ENCODE measurements around the gene KIF26B.

The KIF26B gene

DNA sequence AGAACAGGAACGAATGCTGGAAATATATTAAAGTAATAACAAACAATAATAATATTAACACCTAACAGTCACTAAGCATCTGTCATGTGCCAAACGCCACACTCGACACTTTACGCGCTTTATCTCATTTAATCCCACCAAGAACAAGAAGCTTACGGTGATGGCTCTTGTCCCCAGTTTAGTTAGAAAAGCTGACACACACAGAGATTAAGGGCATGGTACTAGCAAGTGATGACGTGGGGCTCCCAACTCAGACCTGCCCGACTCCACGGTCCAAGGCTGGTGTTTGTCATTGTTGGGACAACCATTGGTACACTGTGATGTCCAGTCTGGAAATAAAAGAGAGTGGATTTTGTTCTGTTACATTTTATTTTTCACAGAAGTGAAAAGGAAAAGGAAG is 41.1 kb upstream of the KIF26B start:
- no peak overlapping the region for H2AFZ ChIP-seq (ENCODE audit: low read depth, low read length)
- no peak overlapping the region for H3K4me3 ChIP-seq (ENCODE audit: low read depth in 1 of 2, low read length in 2 of 2)
- H3K4me1 ChIP-seq (ENCODE audit: insufficient read depth, low read length): no peaks in the 10 kb centered on the region
- no peaks in the 10 kb centered on the region for H3K79me2 ChIP-seq (ENCODE audit: insufficient read depth, low read length)
- DNase-seq (no peak), ATAC-seq (ENCODE audit: insufficient read depth, low read depth) (no peak)
- H3K27ac ChIP-seq (ENCODE audit: low read length): no peak overlapping the region
- H3K9me3 ChIP-seq (ENCODE audit: insufficient read depth, low read length, severe bottlenecking): no peaks in the 10 kb centered on the region
- H3K9ac ChIP-seq (ENCODE audit: low read depth, low read length): no peak overlapping the region
- no peak for TF ChIP-seq CTCF (IDR thresholded peaks at IDR 0.05; ENCODE audit: borderline replicate concordance, extremely low read depth, low read length, poor library complexity, severe bottlenecking)
- TF ChIP-seq EZH2 (IDR thresholded peaks at IDR 0.05; ENCODE audit: borderline replicate concordance, low read depth, low read length, severe bottlenecking): no peak
- H3K4me2 ChIP-seq (ENCODE audit: insufficient read depth, low read length): no peak overlapping the region
- no peaks in the 10 kb centered on the region for H3K27me3 ChIP-seq (ENCODE audit: insufficient read depth, low read length, poor library complexity)
- H3K36me3 ChIP-seq (ENCODE audit: insufficient read depth, low read length): no peaks in the 10 kb centered on the region
- no peaks in the 10 kb centered on the region for H4K20me1 ChIP-seq (ENCODE audit: insufficient read depth, low read length)

- H3K27ac ChIP-seq (ENCODE audit: low read length): no peak overlapping the region
- no peaks in the 10 kb centered on the region for H4K20me1 ChIP-seq (ENCODE audit: insufficient read depth, low read length)
- ATAC-seq (ENCODE audit: insufficient read depth, low read depth) (no peak), DNase-seq (no peak)
- H3K36me3 ChIP-seq (ENCODE audit: insufficient read depth, low read length): no peaks in the 10 kb centered on the region
- H3K9me3 ChIP-seq (ENCODE audit: insufficient read depth, low read length, severe bottlenecking): no peaks in the 10 kb centered on the region
- H3K4me2 ChIP-seq (ENCODE audit: insufficient read depth, low read length): no peak overlapping the region
- H3K27me3 ChIP-seq (ENCODE audit: insufficient read depth, low read length, poor library complexity): no peaks in the 10 kb centered on the region
- H3K9ac ChIP-seq (ENCODE audit: low read depth, low read length): no peak overlapping the region
- no peak overlapping the region for H2AFZ ChIP-seq (ENCODE audit: low read depth, low read length)
- H3K4me1 ChIP-seq (ENCODE audit: insufficient read depth, low read length): no peaks in the 10 kb centered on the region
- no peak overlapping the region for H3K4me3 ChIP-seq (ENCODE audit: low read depth in 1 of 2, low read length in 2 of 2)
- no peak for TF ChIP-seq EZH2 (IDR thresholded peaks at IDR 0.05; ENCODE audit: borderline replicate concordance, low read depth, low read length, severe bottlenecking)
- no peak for TF ChIP-seq CTCF (IDR thresholded peaks at IDR 0.05; ENCODE audit: borderline replicate concordance, extremely low read depth, low read length, poor library complexity, severe bottlenecking)
- no peaks in the 10 kb centered on the region for H3K79me2 ChIP-seq (ENCODE audit: insufficient read depth, low read length)
Observed at GRCh38 chr1:245116131-245116530, 38.7 kb upstream of the KIF26B start.

DNA sequence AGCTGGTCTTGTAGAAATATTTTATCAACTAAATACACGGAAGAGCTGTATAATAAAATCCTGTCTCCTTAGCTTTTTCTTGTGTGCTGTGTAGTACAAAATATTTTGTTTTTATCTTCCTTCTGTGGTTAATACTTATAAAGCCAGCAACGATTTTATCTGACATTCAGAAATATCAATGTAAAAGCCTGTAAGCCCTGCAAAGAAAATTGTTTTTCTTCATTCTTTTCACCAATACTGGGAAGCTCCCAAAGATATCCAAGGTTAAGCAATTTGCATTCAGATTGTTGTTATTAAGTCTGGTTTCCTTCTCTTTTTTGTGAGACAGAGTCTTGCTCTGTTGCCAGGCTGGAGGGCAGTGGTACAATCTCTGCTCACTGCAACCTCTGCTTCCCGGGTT is 38.0 kb upstream of the KIF26B start:
- no peaks in the 10 kb centered on the region for H3K9me3 ChIP-seq (ENCODE audit: insufficient read depth, low read length, severe bottlenecking)
- DNase-seq (no peak), ATAC-seq (ENCODE audit: insufficient read depth, low read depth) (no peak)
- H3K27ac ChIP-seq (ENCODE audit: low read length): no peak overlapping the region
- H3K4me1 ChIP-seq (ENCODE audit: insufficient read depth, low read length): no peaks in the 10 kb centered on the region
- H3K4me3 ChIP-seq (ENCODE audit: low read depth in 1 of 2, low read length in 2 of 2): no peak overlapping the region
- no peak overlapping the region for H3K4me2 ChIP-seq (ENCODE audit: insufficient read depth, low read length)
- no peaks in the 10 kb centered on the region for H3K27me3 ChIP-seq (ENCODE audit: insufficient read depth, low read length, poor library complexity)
- no peak overlapping the region for H2AFZ ChIP-seq (ENCODE audit: low read depth, low read length)
- TF ChIP-seq CTCF (IDR thresholded peaks at IDR 0.05; ENCODE audit: borderline replicate concordance, extremely low read depth, low read length, poor library complexity, severe bottlenecking) (no peak), EZH2 (IDR thresholded peaks at IDR 0.05; ENCODE audit: borderline replicate concordance, low read depth, low read length, severe bottlenecking) (no peak)
- H3K36me3 ChIP-seq (ENCODE audit: insufficient read depth, low read length): no peaks in the 10 kb centered on the region
- H3K79me2 ChIP-seq (ENCODE audit: insufficient read depth, low read length): no peaks in the 10 kb centered on the region
- H3K9ac ChIP-seq (ENCODE audit: low read depth, low read length): no peak overlapping the region
- H4K20me1 ChIP-seq (ENCODE audit: insufficient read depth, low read length): no peaks in the 10 kb centered on the region

- no peak for ATAC-seq (ENCODE audit: insufficient read depth, low read depth)
- no peak overlapping the region for H3K4me3 ChIP-seq (ENCODE audit: low read depth in 1 of 2, low read length in 2 of 2)
- no peak overlapping the region for H2AFZ ChIP-seq (ENCODE audit: low read depth, low read length)
- H3K79me2 ChIP-seq (ENCODE audit: insufficient read depth, low read length): no peaks in the 10 kb centered on the region
- no peak for DNase-seq
- TF ChIP-seq EZH2 (IDR thresholded peaks at IDR 0.05; ENCODE audit: borderline replicate concordance, low read depth, low read length, severe bottlenecking) (no peak), CTCF (IDR thresholded peaks at IDR 0.05; ENCODE audit: borderline replicate concordance, extremely low read depth, low read length, poor library complexity, severe bottlenecking) (no peak)
- H3K4me2 ChIP-seq (ENCODE audit: insufficient read depth, low read length): no peak overlapping the region
- no peak overlapping the region for H3K27ac ChIP-seq (ENCODE audit: low read length)
- no peaks in the 10 kb centered on the region for H4K20me1 ChIP-seq (ENCODE audit: insufficient read depth, low read length)
- H3K4me1 ChIP-seq (ENCODE audit: insufficient read depth, low read length): no peaks in the 10 kb centered on the region
- no peak overlapping the region for H3K9ac ChIP-seq (ENCODE audit: low read depth, low read length)
- H3K27me3 ChIP-seq (ENCODE audit: insufficient read depth, low read length, poor library complexity): no peaks in the 10 kb centered on the region
- no peaks in the 10 kb centered on the region for H3K36me3 ChIP-seq (ENCODE audit: insufficient read depth, low read length)
- H3K9me3 ChIP-seq (ENCODE audit: insufficient read depth, low read length, severe bottlenecking): no peaks in the 10 kb centered on the region
Observed at GRCh38 chr1:245118066-245118465, 36.7 kb upstream of the KIF26B start.

Data from DND-41 (cell line).